Caco-2 (cell line): ENCODE measurements around the gene L3MBTL4. TPM values are rescaled to one million over a fixed set of nuclear protein-coding genes. Genes with fewer than 3 reads are reported as not detected.

Source experiments
- BruUV-seq: library from RNA; stranded (reverse); fragments of 400-500 nt; replicated peaks from 2 replicates; lab custom pipeline; 2021; lab: Mats Ljungman, UMichigan
- CTCF ChIA-PET: fragments of 300-600 bp; sonication (Branson Sonifier 250); formaldehyde crosslinking; loops from one replicate; lab custom pipeline; 2022; ENCODE audit warnings: antibody characterized with exemption; lab: Charles Lee
- POLR2A ChIA-PET: fragments of 300-600 bp; sonication (Branson Sonifier 250); formaldehyde crosslinking; loops from one replicate; lab custom pipeline; 2022; ENCODE audit warnings: antibody characterized with exemption; lab: Charles Lee
- DNase-seq, 2 experiments: peaks; one replicate each; pipeline versions ENCODE4 v3.0.0 to v3.0.0-alpha.2; 2020 to 2022
- H3K27me3 ChIP-seq: replicated peaks from 2 replicates; pipeline ENCODE4 v1.6.0; 2011; ENCODE audit warnings: low read length; ENCODE audit not compliant: control insufficient read depth, insufficient read depth
- H3K36me3 ChIP-seq: 2 replicates; pipeline ENCODE4 v1.5.1; 2011; ENCODE audit warnings: low read length; ENCODE audit not compliant: control insufficient read depth, insufficient read depth
- H3K4me1 ChIP-seq: fragments of 250-450 bp; sonication (Bioruptor Pico); 2 replicates; pipeline ENCODE4 v1.5.1; 2020; ENCODE audit warnings: mild to moderate bottlenecking
- H3K4me3 ChIP-seq: 2 replicates; pipeline ENCODE4 v1.5.1; 2011; ENCODE audit warnings: low read depth, mild to moderate bottlenecking, control low read depth, low read length
- H3K9me3 ChIP-seq: fragments of 250-450 bp; sonication (Bioruptor Pico); 2 replicates; pipeline ENCODE4 v1.5.1; 2020; ENCODE audit warnings: mild to moderate bottlenecking, moderate library complexity
- H3K27ac Mint-ChIP-seq: one replicate; pipeline ENCODE4 v1.8.0; 2022; ENCODE audit warnings: mixed read lengths; ENCODE audit not compliant: unreplicated experiment
- H3K27me3 Mint-ChIP-seq: one replicate; pipeline ENCODE4 v1.8.0; 2022; ENCODE audit warnings: mixed read lengths; ENCODE audit not compliant: insufficient read depth, unreplicated experiment
- H3K36me3 Mint-ChIP-seq: one replicate; pipeline ENCODE4 v1.8.0; 2022; ENCODE audit warnings: mild to moderate bottlenecking, mixed read lengths; ENCODE audit not compliant: insufficient read depth, unreplicated experiment
- H3K4me1 Mint-ChIP-seq: one replicate; pipeline ENCODE4 v1.8.0; 2022; ENCODE audit warnings: low read depth, mixed read lengths; ENCODE audit not compliant: unreplicated experiment
- H3K4me3 Mint-ChIP-seq: one replicate; pipeline ENCODE4 v1.8.0; 2022; ENCODE audit warnings: mild to moderate bottlenecking, moderate library complexity, mixed read lengths; ENCODE audit not compliant: unreplicated experiment
- H3K9me3 Mint-ChIP-seq: one replicate; pipeline ENCODE4 v1.8.0; 2022; ENCODE audit warnings: mixed read lengths; ENCODE audit not compliant: unreplicated experiment
- CTCF ChIP-seq, 2 experiments: fragments of 200-600 bp in 1 of 2; IDR thresholded peaks; 1 replicate in 1 of 2; 2 replicates in 1 of 2; pipeline versions ENCODE4 v1.5.1 to v1.8.0; 2011 to 2022; ENCODE audit warnings: antibody characterized with exemption in 1 of 2, control low read depth in 1 of 2, inconsistent platforms in 1 of 2, low read depth in 1 of 2, low read length in 1 of 2, mild to moderate bottlenecking in 1 of 2, moderate library complexity in 1 of 2; ENCODE audit not compliant: insufficient read depth in 1 of 2, severe bottlenecking in 1 of 2, unreplicated experiment in 1 of 2
- intact Hi-C: fragments of 100-400 bp; cut with micrococcal nuclease; formaldehyde crosslinking; loops from one replicate; pipeline ENCODE4 v1.10.0; 2022; ENCODE audit not compliant: unreplicated experiment
- total RNA-seq: library from RNA; stranded (reverse); gene quantifications from 2 replicates; pipeline ENCODE4 v1.2.3, GENCODE V29; 2022

L3MBTL4 gene
- total RNA-seq, 1 experiment from 2014 or later = 0.23 TPM

DNA sequence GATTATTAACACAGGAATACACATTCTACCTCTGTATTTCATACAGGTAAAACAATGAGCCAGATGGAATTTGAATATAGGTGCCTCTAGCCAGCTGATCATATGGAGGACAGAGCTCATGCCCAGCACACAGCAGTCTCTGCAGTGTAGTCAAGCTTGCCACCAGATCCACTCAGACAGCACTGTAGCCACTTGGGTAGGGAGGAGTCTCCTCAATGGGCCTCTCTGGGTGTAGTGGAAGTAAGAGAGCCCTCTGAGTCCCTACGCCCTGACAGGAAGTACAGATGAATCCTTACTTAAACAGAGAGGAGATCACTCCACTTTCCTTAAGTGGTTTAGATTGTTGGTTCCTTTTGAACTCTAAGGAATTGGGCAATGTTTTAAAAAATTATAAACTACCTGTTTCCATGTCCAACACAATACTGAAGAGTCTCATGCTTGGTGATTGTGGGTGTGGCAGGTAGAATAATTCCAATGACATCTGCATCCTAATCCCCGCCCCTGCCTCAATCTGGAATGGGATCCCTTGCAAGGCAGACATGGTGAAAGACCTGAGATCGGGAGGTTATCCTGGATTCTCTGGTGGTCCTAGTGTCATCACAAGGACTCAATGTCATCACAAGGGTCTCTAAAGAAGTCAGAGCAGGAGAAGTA, 496.4 kb downstream of the L3MBTL4 start:
- Histone ChIP-seq H3K27me3 (no peaks in the 10 kb centered on the region; the same call in 1 of the 2 replicates), H3K4me3 (no peak overlapping the region), H3K9me3 (no peaks in the 10 kb centered on the region), H3K36me3 (no peaks in the 10 kb centered on the region), H3K4me1 (no peaks in the 10 kb centered on the region)
- Mint-ChIP-seq H3K27me3 (peaks cover 21% of the 10 kb centered on the region), H3K9me3 (no peaks in the 10 kb centered on the region), H3K36me3 (no peaks in the 10 kb centered on the region), H3K4me3 (no peak overlapping the region), H3K27ac (no peak overlapping the region), H3K4me1 (no peaks in the 10 kb centered on the region)
- ChIA-PET POLR2A (no interaction called here), CTCF (no interaction called here)
- TF ChIP-seq CTCF (IDR thresholded peaks at IDR 0.05; ENCODE audit: insufficient read depth in 1 of 2, low read depth in 1 of 2, low read length in 1 of 2, severe bottlenecking in 1 of 2, unreplicated experiment in 1 of 2) = no peak
- intact Hi-C loops = no loop called here
- DNase-seq = no peak
- BruUV-seq = no TSS peak

DNA sequence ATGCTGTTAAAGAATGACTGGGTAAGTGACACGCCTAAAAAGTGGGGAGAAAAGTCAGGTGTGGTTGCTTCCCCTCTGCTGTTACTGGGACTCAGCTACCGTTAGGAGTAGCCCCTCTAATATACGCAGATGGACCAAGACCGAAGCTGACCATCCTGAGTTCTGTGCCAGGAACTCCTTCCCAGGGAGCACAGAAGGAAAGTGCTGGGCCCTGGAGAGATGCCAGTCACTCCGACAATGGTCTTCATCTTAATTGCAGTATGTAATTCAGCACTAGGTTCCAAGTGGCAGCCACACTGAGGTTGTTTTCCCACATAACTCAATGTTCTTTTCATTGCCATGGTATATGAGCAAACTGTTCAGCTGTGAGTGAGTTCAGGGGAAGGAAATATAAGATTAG, 499.8 kb downstream of the L3MBTL4 start:
- no TSS peak for BruUV-seq
- intact Hi-C loops = no loop called here
- peaks cover 19% of the 10 kb centered on the region for H3K27me3 Mint-ChIP-seq
- no peaks in the 10 kb centered on the region for H3K36me3 Mint-ChIP-seq
- H3K27ac Mint-ChIP-seq = no peak overlapping the region
- ChIA-PET CTCF (no interaction called here), POLR2A (no interaction called here)
- H3K4me3 ChIP-seq = no peak overlapping the region
- TF ChIP-seq CTCF (IDR thresholded peaks at IDR 0.05; ENCODE audit: insufficient read depth in 1 of 2, low read depth in 1 of 2, low read length in 1 of 2, severe bottlenecking in 1 of 2, unreplicated experiment in 1 of 2) = no peak
- H3K4me3 Mint-ChIP-seq = no peak overlapping the region
- no peaks in the 10 kb centered on the region; the same call in 1 of the 2 replicates for H3K27me3 ChIP-seq
- no peaks in the 10 kb centered on the region for H3K4me1 Mint-ChIP-seq
- no peaks in the 10 kb centered on the region for H3K9me3 ChIP-seq
- H3K9me3 Mint-ChIP-seq = no peaks in the 10 kb centered on the region
- H3K36me3 ChIP-seq = no peaks in the 10 kb centered on the region
- DNase-seq = no peak
- H3K4me1 ChIP-seq = no peaks in the 10 kb centered on the region

GRCh38 chr18:5914016-5914415, 500.7 kb downstream of the L3MBTL4 start:
- BruUV-seq = no TSS peak
- Histone ChIP-seq H3K4me1 (no peaks in the 10 kb centered on the region), H3K9me3 (no peaks in the 10 kb centered on the region), H3K36me3 (no peaks in the 10 kb centered on the region), H3K27me3 (no peaks in the 10 kb centered on the region; the same call in 1 of the 2 replicates), H3K4me3 (no peak overlapping the region)
- CTCF ChIA-PET = no interaction called here
- POLR2A ChIA-PET = no interaction called here
- no peaks in the 10 kb centered on the region for H3K36me3 Mint-ChIP-seq
- no peak overlapping the region for H3K27ac Mint-ChIP-seq
- DNase-seq = no peak
- H3K27me3 Mint-ChIP-seq = peaks cover 20% of the 10 kb centered on the region
- no peak for TF ChIP-seq CTCF (IDR thresholded peaks at IDR 0.05; ENCODE audit: insufficient read depth in 1 of 2, low read depth in 1 of 2, low read length in 1 of 2, severe bottlenecking in 1 of 2, unreplicated experiment in 1 of 2)
- H3K4me1 Mint-ChIP-seq = no peaks in the 10 kb centered on the region
- intact Hi-C loops = no loop called here
- H3K9me3 Mint-ChIP-seq = no peaks in the 10 kb centered on the region
- no peak overlapping the region for H3K4me3 Mint-ChIP-seq
